NK-92 (cell line): ENCODE data around the gene TCF4.

Experiments
- DNase-seq: peaks from one replicate; lab custom pipeline; 2025; ENCODE audit not compliant: unreplicated experiment; lab: John Stamatoyannopoulos, UW

Gene TCF4

DNA sequence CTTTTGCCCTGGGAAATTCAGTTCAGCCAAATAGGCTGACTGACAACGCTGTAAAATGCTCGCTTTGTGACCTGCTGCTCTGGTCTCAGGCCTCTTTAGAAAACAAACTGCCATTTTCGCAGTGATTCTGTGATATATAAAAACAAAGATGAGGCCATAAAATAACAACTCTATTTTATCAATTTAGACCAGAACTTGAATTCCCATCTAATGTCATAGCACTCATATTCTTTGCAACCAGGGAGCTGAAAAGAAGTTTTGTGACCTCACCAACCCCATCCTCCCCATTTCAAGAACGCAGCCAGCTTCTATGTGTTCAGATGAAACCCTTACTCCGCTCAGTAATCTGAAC lies 40.3 kb downstream of the TCF4 start:
- DNase-seq = no peak

DNA sequence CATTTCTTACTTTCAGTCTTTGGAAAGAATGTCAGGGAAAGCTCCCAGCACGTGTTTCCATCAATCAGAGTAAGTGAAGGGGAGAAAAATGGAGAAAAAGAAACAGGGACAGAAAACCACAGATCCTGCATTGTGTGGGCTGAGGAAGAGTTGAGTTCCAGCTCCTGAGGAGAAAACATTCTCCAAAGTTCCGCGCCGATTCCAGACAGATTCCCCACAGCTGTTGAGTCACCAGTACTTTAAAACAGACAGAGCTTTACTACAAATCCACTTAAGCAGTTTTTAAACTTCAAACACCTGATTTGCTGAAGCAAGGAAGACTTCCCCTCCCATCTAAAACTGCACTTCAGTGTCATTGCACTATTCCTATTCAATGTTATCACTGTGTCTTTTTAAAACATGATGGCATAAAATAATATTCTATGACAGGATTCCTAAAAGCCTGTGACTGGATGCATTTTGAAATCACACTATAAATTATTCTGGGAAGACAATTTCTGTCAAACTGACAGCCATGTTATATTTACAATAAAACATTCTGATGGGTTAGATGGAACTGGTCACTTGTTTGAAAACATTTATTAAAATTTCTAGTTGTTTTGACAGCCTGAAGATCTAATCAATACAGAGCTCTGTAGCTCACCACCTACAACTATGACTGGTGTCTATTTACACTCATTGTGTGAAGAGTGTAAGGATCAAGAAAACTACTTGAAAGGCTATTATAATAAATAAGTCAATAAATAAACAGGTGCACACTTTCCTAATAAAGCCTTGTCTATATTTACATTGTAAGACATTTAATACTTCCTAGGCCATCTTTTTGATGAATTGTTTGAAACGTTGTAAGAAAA lies 40.9 kb downstream of the TCF4 start:
- no peak for DNase-seq

DNA sequence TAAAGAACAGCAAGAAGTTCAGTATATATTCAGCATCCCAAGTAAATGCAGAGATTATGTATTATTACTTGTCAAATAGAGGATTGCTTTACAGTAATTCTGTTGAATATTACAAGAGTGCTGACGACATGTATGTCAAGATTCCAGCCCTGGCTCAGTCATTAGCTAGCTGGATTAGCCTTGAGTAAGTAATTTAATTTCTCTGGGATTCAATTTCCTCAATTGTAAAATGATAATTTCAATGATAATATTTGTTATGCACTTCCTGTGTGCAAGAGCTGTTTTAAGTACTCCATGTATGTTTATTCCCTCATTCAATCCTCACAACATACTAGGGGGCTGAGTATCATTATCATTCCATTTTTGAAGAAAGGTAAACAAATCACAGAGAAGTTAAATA lies 44.0 kb downstream of the TCF4 start:
- no peak for DNase-seq

GRCh38 chr18:55543130-55543704 lies 44.8 kb downstream of the TCF4 start:
- no peak for DNase-seq

DNA sequence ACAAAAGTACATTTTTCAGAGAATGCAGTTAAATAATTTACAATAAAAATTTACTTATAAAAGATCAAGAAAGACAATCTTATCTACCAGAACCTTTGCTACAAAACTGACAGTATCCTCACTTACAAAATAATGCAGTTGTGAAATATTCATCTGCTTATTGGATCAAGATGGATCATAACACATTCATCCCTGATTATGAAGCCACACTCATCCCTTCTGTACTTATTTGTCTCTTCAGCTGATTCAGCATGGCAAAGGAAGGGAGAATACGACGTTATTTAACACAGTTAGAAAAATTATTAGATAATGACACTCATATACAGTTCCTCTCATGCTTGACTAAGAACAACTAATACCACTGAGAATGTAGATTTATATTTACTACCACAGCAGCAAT lies 46.4 kb downstream of the TCF4 start:
- DNase-seq = no peak

DNA sequence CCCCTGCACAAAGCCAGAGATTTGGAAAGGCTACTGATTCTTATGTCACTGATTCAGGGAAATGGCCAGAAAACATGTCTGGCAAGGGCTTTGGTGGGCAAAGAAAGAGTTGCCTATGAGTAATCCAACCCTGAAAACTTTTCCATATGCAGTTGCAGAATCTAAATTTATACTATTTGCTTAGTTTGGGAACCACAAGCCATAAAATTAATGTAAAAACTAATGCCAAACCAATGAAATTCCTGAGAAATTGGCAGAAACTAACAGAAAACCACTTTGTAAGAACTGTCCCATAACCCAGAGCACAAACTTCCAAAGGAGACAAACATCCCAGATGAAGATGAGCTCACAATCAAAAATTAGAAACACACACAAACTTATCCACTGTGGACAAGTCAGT lies 48.8 kb downstream of the TCF4 start:
- no peak for DNase-seq

- no peak for DNase-seq
These were observed 53.0 kb downstream of the TCF4 start for GRCh38 chr18:55534996-55535395.

- no peak for DNase-seq
These were observed 53.4 kb downstream of the TCF4 start for GRCh38 chr18:55534547-55534946.

DNA sequence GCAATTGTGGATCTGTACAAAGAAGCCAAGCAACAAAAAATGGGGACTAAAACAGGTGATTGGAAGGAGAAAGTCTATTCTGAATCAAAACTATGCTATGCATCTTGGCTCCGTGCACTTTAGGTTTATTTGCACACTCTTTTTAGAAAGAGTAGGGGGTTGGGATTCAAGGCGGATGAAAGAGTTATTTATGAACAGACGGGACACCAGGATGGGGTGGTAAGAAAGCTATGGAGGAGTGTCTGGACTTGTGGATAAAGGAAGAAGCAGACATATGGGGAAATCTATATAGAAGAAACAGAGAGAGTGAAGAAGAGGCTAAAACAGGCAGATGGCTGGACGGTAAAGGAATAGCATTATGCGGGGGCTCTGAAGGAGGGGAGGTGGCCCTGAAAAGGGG lies 57.8 kb downstream of the TCF4 start:
- DNase-seq = no peak

- no peak for DNase-seq
These were observed 58.4 kb downstream of the TCF4 start for GRCh38 chr18:55529581-55529980.

DNA sequence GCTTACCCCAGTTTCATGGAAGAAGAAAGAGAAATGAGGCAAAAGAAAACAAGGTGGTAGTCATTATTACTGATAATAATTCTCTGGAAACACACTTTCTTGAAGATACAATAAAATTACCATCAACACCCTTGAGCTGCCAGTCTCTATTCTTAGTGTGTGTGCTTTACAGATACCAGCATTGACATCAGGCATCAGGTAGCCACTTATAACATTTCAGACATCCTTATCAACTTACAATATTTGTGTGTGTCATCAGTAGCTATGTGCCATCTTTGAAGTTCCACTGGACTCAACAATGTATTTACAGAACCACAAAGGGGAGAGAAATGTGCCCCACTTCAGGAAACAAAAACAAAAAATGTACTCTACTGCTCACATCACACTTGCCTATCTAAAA lies 62.1 kb downstream of the TCF4 start:
- DNase-seq = no peak

DNA sequence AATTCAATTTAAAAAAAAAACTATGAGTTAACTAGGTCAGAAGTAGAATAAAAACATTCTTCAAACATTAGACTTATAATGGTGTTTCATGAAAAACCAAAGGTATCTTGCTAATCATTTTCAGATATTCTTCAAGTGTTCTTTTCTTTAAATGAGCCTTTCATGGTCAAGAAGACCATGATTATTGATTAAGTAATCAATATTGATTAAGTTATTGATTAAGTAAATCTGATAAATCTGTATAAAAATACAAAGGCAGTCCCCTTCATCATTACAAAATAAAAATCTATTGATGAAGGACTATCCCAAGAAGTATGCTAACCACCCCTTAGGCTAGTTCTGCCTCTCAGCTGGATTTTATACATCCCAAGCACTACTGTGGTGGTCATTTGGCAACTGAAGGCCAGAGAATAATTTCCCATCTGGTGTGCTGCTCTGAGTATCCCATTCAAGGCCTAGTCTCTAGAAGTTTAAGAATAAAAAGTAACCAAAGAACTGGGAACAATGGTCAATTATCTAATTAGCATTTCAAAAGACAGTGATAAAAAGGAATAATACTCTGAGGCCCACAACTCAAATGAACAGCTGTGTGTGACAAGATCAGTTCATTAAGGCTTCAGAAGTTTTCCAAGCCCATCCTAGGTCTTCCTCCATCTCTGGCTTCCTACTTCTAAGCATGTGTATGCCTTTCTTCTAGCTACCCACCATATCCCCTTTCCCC lies 63.5 kb downstream of the TCF4 start:
- no peak for DNase-seq

DNA sequence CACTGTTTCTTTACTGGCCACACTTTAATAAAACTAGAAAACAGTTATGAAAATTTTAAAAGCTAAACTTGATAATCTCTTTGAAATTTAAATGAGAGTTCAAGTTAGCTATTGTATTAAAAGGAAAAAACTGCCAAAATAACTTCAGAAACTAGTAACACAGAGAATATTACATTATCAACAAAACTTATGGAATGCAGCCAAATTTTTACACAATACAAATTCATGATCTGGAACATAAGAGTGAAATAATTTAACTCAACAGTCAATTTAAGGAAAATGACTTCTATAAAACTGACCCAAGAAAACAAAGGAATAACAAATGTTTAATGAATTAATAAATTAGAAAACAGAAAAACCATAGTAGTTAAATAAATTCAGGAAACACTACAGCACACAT lies 65.0 kb downstream of the TCF4 start:
- DNase-seq = no peak

DNA sequence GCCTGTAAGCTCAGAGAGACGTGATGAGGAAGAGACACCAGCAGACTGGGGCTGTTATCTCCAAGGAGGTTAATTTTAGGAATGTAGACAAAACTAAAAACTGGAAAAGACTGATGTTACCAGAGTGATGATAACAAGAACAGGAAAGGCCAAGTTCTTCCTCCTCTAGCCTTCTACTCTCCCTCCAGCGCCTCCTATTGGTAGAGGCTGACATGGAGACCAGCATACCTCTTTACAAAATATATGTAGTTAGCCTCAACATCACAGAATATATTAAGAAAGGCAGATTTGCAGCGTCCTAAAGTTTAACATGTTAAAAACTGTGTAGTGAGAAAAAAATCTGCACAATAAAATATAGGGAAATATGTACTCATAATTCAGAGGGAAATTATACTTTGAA lies 66.0 kb downstream of the TCF4 start:
- no peak for DNase-seq

DNA sequence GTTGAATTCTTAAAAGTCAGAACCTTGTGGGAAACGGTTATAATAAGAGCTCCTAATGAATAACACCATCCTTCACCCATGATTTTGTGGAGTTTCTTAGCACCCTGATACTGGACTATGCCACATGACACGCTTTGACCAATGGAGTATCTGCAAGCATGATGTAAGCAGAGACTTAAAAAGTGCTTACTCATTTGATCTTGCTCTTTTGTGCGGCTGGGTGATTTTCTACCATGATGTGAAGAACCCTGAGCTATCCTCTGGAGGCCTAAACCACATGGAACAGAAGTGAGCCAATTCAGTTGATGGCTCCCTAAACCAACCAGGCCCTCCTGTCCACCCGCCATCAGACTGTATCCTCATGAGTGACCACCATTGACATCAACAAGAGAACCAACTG lies 70.9 kb downstream of the TCF4 start:
- no peak for DNase-seq

GRCh38 chr18:55515941-55516710 lies 71.9 kb downstream of the TCF4 start:
- DNase-seq = no peak

GRCh38 chr18:55515214-55515613 lies 72.8 kb downstream of the TCF4 start:
- DNase-seq = no peak

- DNase-seq = no peak
These were observed 74.8 kb downstream of the TCF4 start for GRCh38 chr18:55513161-55513560.

- DNase-seq = no peak
These were observed 76.7 kb downstream of the TCF4 start for GRCh38 chr18:55511277-55511676.

- no peak for DNase-seq
These were observed 77.2 kb downstream of the TCF4 start for GRCh38 chr18:55510809-55511208.

DNA sequence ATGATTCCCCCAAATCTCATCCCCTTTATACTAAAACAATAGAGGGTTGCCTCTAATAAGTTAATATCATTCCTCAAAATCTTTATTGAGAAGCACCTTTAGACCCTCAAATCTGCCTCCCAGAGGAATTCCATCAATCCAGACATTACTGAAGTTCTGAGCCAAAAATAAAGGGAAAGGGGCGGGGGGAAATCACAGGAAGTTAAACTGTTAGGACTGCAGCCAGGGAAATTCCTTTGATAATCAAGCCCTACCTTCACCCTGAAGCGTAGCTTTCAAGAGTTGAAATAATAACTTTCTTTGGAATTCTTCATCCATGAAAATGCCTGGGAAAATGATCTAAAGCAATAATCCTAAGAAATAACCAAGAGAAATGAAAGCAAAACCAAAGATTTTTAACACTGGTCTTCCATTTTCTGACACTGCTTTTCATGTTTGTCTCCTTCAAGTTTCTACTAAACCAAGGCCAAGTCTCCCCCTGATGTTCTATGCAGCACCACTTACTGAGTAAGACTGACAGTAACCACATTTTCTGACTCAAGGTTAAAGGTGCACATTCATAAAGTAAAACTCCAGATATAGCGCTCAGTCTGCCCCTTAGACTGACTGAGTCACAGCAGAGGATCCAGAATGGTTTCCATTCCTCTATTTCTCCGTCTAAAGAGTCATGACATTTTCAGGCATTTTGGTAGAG lies 78.2 kb downstream of the TCF4 start:
- DNase-seq = no peak
